Sigmoid colon (tissue), 4 donors: ENCODE measurements around the gene UGT1A6.

Experiments
- CTCF ChIP-seq, 4 experiments: fragments of 450-650 bp in 3 of 4; fragments of 200-600 bp in 1 of 4; IDR thresholded peaks; one replicate each; pipeline ENCODE4 v1.5.1; 2016 to 2019; ENCODE audit warnings: antibody characterized with exemption in 4 of 4, mild to moderate bottlenecking in 3 of 4, moderate library complexity in 2 of 4
- POLR2A ChIP-seq, 2 donors: fragments of 450-650 bp; IDR thresholded peaks; one replicate each; pipeline ENCODE4 v1.6.1; 2016; ENCODE audit warnings: antibody characterized with exemption in 2 of 2, mild to moderate bottlenecking in 2 of 2, moderate library complexity in 2 of 2
- POLR2AphosphoS5 ChIP-seq, 4 donors: sonication (generic); formaldehyde crosslinking; IDR thresholded peaks; one replicate each; pipeline ENCODE4 v1.6.1; 2017; ENCODE audit warnings: antibody characterized with exemption in 4 of 4

- TF ChIP-seq POLR2A (IDR thresholded peaks at IDR 0.05) (no peak), CTCF (IDR thresholded peaks at IDR 0.05) (no peak), POLR2AphosphoS5 (IDR thresholded peaks at IDR 0.05) (no peak)
Observed at GRCh38 chr2:233699424-233700027, 6.8 kb downstream of the UGT1A6 start.
